ENCODE measurements around the gene SPECC1L. TPM values are rescaled to one million over a fixed set of nuclear protein-coding genes. Genes with fewer than 3 reads are reported as not detected.

The SPECC1L gene
- total and polyA plus RNA-seq, 2 of the 8 experiments (the other 6 are each of a cell fraction or from before 2014, with no cell fraction given): 15.7 to 61.6 TPM

DNA sequence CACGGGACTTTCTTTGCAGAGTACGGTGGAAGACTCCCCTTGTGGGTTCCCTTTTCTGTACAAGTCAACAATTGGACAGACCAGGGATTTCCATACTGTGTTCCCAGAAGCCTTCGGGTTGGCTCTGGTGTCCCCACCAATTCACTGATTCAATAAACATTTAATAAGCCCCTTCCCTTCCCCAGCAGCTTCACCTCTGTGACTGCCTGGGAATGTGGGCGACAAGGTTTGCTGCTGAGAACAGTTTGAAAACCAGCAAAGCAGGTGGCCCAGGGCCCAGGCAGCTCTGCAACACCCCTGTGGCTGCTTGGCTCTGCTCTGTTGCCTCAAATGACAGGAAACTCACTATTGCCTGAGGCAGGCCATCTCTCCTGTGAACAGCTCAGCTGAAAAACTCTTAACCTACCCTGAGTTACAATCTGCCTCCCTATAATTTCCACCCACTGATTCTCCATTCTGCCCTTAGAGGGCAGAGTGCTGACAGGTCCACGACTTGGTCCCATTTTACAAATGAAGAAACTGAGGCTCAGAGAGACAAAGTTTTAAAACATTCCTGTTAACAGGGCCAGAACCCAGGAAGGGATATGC is 167.2 kb downstream of the SPECC1L start:
- Histone ChIP-seq H3K4ac (replicated peaks; ENCODE audit: insufficient read length, low read depth, low read length) (no peak overlapping the region), H3K36me3 (ENCODE audit: control insufficient read depth in 2 of 4, insufficient read depth in 4 of 4, low read length in 3 of 4) (no peaks in the 10 kb centered on the region), H3K23me2 (ENCODE audit: low read depth, low read length) (no peaks in the 10 kb centered on the region), H3K4me1 (replicated peaks in 1 of 4; ENCODE audit: control insufficient read depth in 3 of 4, insufficient read depth in 4 of 4, low read length in 3 of 4) (no peaks in the 10 kb centered on the region), H4K20me1 (replicated peaks in 1 of 2; ENCODE audit: control insufficient read depth in 1 of 2, insufficient read depth in 2 of 2, low read length in 2 of 2) (no peaks in the 10 kb centered on the region), H3K18ac (ENCODE audit: extremely low read depth, low read length) (no peak overlapping the region), H3K4me3 (ENCODE audit: extremely low read depth in 1 of 4, insufficient read depth in 2 of 4, low read depth in 3 of 4, low read length in 4 of 4) (no peak overlapping the region), H3K56ac (replicated peaks; ENCODE audit: insufficient read length, low read depth, low read length) (no peak overlapping the region), H4K8ac (ENCODE audit: extremely low read depth, insufficient read depth, low read length) (no peak overlapping the region), H3K9me3 (ENCODE audit: insufficient read depth in 2 of 2, low read depth in 1 of 2, low read length in 1 of 2) (no peaks in the 10 kb centered on the region), H3K79me1 (ENCODE audit: low read depth, low read length) (no peaks in the 10 kb centered on the region), H3K79me2 (ENCODE audit: control insufficient read depth in 1 of 2, insufficient read depth in 2 of 2, low read length in 2 of 2) (no peaks in the 10 kb centered on the region), H3K23ac (ENCODE audit: insufficient read length) (no peak overlapping the region), H2BK20ac (ENCODE audit: low read length) (no peak overlapping the region), H4K5ac (ENCODE audit: insufficient read length, low read depth, low read length) (no peak overlapping the region), H2BK120ac (replicated peaks; ENCODE audit: low read depth, low read length) (no peak overlapping the region), H3K14ac (ENCODE audit: insufficient read length) (no peak overlapping the region), H4K91ac (replicated peaks; ENCODE audit: insufficient read length, low read length) (no peak overlapping the region), H2BK5ac (ENCODE audit: low read depth, low read length) (no peak overlapping the region), H3K27ac (ENCODE audit: low read depth, low read length) (no peak overlapping the region), H3K9ac (replicated peaks in 1 of 4; ENCODE audit: extremely low read depth in 1 of 4, low read depth in 3 of 4, low read length in 3 of 4) (no peak overlapping the region), H2BK12ac (ENCODE audit: low read depth, low read length) (no peak overlapping the region), H3K27me3 (replicated peaks in 1 of 4; ENCODE audit: control insufficient read depth in 3 of 4, extremely low read depth in 1 of 4, insufficient read depth in 3 of 4, low read length in 3 of 4) (no peaks in the 10 kb centered on the region; a peak in 1 of 7 replicates), H2BK15ac (ENCODE audit: low read length) (no peak overlapping the region; the same call in 1 of the 2 replicates), H2AFZ (ENCODE audit: low read length) (no peak overlapping the region), H3K4me2 (ENCODE audit: insufficient read depth in 1 of 2, low read depth in 2 of 2, low read length in 2 of 2) (no peak overlapping the region), H2AK5ac (ENCODE audit: low read depth, low read length) (no peak overlapping the region)
- peak; percentile 80 for TF ChIP-seq KDM1A (IDR thresholded peaks at IDR 0.05; ENCODE audit: borderline replicate concordance, low read length)
- TF ChIP-seq HDAC6 (IDR thresholded peaks at IDR 0.05; ENCODE audit: low read depth, low read length): no peak
- TF ChIP-seq, protein P1, sequence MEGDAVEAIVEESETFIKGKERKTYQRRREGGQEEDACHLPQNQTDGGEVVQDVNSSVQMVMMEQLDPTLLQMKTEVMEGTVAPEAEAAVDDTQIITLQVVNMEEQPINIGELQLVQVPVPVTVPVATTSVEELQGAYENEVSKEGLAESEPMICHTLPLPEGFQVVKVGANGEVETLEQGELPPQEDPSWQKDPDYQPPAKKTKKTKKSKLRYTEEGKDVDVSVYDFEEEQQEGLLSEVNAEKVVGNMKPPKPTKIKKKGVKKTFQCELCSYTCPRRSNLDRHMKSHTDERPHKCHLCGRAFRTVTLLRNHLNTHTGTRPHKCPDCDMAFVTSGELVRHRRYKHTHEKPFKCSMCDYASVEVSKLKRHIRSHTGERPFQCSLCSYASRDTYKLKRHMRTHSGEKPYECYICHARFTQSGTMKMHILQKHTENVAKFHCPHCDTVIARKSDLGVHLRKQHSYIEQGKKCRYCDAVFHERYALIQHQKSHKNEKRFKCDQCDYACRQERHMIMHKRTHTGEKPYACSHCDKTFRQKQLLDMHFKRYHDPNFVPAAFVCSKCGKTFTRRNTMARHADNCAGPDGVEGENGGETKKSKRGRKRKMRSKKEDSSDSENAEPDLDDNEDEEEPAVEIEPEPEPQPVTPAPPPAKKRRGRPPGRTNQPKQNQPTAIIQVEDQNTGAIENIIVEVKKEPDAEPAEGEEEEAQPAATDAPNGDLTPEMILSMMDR (IDR thresholded peaks at IDR 0.05; ENCODE audit: control extremely low read depth in 1 of 3, insufficient read depth in 1 of 3, low read depth in 1 of 3, low read length in 3 of 3): peak in 1 of 3 experiments; percentile 32; a peak in 1 of 4 replicates
- ChIA-PET POLR2A (ENCODE audit: partially characterized antibody) (interaction anchor here (1.3 kb wide), 1 partner anchor 37 kb away, joined by 4 read pairs; no protein-coding TSS in a partner anchor), CTCF (ENCODE audit: partially characterized antibody) (interaction anchor here (1.0 to 10.8 kb wide), 8 partner anchors 8 to 93 kb away, joined by 3 to 114 read pairs (median 4); no protein-coding TSS in a partner anchor)
- no peak for DNase-seq (ENCODE audit: low read depth in 1 of 2, low spot score in 2 of 2)
- FAIRE-seq: no peak
- WGBS, 2 experiments (ENCODE audit: extremely low coverage in 1 of 2, insufficient coverage in 1 of 2, insufficient read length in 1 of 2, insufficient replicate concordance in 2 of 2, low coverage in 1 of 2, low lambda C conversion rate in 2 of 2, missing lambda C conversion rate in 1 of 2): 92% methylated on average over 5 of the region's 5 CpGs; no CpG with 5 or more reads in 1 of the 2 experiments
